HG03196 (cell line): ENCODE measurements around the gene FLT3.
"Not testable (repeated sequence)": the region's sequence is repeated elsewhere in the genome, so short reads cannot be mapped to it uniquely, and the experiment has no call there.

Experiments used
- ATAC-seq: cut with Tn5 transposase; IDR thresholded peaks from one replicate; pipeline ENCODE4 v1.9.1; 2021; ENCODE audit not compliant: unreplicated experiment

FLT3 gene

GRCh38 chr13:27975564-27976361 lies 124.6 kb downstream of the FLT3 start:
- ATAC-seq: no peak

DNA sequence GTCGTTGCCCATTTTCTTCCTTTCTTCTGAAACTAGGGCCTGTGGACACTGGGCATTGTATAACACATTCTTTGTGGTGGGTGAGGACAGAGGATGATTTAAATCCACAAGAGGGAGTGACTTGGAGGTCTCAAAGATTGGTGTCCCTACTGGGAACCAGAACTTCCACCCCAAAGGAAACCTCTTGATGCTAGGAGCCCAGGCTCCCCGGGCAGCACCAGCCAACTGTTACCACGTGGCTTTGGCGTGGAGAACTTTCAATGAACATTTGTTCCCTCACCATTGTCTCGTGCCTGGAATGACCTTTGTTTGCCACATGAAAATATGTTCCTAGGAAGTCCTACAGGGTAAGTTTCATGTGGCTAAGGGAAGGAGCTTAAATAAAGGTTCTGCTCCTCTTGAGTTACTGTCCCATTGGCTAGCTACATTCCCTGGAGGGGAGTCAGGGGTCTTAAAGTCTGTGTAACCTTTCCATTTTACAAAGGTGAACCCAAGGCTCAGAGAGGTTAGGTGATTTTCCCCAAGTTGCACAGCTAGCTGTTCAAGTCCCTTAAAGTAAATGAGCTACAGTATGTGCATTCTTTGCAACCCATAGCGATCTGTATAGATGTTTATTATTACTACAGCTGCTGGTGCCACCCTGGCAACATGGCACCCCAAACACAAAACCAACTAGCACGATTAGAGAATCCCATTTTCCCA lies 126.3 kb downstream of the FLT3 start:
- no peak for ATAC-seq

DNA sequence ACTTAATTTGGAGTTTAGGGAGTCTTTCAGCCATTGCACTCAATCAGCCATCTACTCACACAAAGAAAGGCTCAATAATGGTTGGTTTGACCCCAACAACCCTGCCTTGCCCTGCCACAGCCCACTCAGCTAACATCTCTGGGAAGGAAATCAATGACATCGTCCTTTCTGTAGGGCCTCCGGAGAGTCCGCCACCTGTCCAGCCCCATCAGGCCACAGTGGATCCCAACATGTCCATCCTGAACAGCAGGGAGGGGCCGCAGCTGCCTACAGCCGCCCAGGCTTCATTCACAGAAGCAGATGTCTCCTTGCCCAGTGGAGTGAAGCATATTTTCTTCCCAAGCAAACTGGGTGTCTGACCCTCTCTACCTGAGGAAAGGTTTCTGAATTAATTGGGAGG lies 127.1 kb downstream of the FLT3 start:
- ATAC-seq: no peak

DNA sequence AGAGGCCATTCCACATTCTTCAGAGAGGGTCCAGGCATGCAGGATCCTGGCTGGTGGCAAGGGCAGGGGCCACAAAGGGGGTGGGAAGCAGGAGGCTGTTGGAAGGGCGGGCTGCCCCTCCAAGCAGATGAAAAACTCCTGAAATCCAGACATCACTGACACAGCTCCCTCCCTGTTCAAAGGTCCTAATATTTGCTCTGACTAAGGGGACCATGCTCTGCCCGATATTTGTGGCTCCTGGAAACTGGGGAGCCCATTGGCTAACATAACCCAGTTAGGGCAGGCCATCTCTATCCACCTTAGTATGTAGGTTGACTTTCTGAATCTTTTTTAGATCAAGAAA lies 127.9 kb downstream of the FLT3 start:
- ATAC-seq: no peak

DNA sequence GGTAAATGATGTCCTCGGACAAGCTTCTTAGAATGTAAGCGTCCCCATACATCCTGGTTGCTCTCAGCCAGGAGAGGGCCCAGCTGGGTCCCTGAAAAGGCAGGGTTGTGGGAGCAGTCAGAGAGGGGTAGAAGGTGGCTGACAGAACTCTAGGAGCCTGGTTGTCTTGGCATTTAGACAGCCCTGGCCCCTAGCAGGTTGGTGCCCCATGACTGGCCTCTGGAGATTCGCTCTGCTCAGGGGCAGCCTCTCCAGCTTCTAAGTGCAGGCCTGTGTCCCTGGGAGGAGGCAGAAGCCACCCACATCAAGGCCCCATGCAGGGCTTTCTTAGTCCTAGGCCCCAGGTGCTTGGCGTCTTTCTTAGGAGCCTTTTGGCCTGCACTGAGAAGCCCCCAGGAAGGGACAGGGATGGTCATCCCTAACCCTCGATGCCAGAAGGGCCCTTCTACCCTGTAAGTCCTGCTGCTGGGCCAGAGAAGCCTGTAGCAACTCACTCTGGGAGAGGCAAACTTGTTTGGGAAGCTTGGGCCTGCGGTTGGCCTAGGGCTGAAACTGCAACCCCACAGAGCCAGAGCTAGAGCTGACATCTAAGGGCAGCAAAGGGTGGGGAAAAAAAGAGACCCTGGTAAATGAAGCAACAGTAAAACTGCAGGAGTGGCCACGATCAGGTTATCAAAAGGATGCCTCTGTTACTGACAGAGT lies 128.4 kb downstream of the FLT3 start:
- no peak for ATAC-seq

GRCh38 chr13:27971236-27971645 lies 129.1 kb downstream of the FLT3 start:
- no peak for ATAC-seq

GRCh38 chr13:27970382-27971235 lies 129.8 kb downstream of the FLT3 start:
- ATAC-seq: no peak

DNA sequence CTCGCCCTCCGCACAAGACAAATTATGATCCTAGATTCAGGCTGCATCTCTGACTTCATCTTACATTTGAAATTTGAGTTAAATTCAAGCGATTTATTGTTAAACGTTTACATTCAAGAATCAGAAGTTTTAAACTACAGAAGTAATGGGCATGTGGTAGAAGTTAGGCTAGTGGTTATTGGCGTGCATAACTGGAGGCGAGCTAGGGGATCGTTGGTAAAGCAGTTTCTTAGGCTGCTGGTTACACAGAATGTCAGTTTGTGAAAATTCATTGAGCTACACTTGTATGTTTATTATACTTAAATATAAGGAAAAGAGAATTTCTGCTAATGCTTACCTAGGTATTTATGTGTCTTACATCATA lies 130.5 kb downstream of the FLT3 start:
- no peak for ATAC-seq

DNA sequence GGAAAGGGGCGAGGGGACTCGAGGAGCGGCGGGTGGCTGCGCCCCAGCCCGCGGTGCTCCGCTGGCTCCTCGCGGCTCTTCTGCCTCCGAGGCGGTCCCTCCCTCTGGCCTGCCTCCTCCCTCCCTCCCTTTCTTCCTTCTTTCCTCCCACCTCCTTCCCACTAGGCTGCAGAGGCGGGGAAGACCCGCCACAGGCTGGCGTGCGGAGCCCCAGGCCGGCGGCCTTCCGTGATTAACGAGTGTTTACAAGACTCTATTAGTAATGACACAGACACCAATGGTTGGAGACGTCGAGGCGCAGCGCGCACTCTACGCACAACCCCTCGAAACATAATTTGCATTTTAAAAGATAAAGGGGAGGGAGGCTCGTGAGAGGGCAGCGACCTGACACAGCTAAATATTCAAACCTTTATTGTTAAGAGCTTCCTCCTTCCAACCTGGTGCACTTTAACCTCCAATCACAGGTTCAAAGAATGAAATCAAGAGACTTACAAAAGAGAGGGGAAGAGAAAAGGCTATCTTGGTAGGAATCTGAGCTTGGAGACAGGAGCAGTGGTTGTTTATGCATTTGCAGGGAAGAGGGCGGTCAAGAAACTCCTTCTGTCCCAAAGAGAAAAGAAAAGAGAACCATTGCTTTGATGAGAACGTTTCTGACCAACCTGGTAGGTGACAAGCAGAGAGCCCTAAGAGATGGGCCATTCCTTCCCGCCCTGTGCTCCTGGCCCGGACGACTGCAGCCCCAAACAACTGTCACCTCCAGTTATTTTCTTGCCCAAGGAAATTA lies 131.1 kb downstream of the FLT3 start, which contains the start of gene CDX2:
CDX2 (minus strand) TSS at position 234 of the 784 bp plus-strand sequence. CDS start 309 bp downstream, outside the sequence.
- ATAC-seq: no peak

DNA sequence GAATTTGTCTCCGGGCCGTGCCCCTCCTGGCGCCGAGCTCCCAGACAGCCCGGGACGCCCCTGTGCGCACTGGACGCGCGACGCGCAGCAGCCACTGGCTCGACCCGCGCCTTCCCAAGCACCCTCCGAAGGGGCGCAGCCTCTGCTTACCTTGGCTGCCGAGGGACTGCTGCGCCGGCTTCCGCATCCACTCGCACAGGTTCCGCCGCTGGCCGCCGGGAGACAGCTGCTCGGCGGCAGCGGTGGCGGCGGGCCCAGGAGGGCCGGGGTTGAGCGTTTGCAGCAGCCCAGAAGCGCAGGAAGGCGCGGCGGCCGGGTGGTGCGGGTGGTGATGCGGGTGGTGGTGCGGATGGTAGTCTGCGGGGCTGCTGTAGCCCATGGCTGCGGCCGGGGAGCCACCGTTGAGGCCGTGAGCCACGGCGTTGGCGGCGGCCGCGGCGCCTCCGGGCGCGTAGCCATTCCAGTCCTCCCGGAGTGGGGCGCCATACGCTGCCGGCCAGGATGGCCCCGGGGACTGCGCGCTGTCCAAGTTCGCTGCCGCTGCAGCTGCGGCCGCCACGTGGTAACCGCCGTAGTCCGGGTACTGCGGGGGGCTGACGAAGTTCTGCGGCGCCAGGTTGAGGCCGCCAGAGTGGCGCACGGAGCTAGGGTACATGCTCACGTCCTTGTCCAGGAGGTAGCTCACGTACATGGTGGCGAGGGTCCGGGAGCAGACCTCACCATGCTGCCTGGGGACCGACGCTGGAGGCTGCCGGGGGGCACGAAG lies 131.9 kb downstream of the FLT3 start:
- no peak for ATAC-seq

DNA sequence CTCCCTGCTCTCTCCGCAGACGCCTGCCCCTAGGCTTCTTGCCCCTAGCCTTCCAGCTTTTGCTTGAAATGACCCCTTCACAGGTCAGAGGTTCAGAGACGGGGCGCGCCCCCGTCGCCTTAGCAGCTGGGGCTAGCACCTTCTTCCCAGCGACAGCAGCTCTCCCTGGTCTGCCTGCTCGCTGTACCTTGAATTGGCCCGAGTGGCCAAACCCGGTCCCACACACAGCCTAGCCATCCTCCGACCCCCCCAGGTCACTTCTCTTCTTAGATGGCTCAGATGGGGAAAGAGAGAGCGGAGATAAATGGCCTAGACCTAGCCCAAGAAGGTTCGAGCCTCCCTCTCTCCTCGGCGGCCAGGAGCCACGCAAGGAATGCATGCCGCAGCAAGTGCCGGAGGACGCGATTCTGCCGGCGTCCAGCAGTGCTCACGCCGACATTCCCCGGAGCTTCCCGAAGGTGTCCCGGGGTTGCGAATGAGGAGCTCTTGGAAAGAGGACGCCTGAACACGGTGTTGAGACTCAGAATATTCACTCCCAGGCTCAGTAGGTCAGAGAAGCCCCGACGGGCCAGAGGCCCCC lies 132.6 kb downstream of the FLT3 start:
- ATAC-seq: no peak

DNA sequence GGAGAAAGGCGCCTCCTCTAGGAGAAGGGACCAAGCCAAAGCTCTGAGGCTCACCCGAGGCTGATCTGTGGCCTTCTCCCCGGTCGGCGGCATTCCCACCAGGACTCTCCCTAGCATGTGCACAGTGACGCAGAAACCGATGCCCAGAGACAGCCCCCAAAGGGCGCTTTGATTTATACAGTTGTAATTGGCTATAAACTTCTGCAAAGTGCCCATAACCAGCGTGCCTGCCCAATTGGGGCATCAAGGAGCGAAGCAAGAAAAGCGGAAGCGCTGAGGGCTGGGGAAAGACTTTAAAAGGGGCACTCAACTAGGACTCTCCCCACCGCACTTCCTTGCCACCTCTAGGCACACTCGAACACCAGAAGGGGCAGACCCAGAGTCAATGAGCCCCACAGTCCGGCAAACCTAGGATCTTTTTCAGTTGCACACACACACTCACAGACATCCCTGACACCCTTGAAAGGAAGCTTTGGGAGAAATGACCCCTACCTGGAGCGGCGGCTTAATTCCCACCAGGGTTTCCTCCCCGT lies 133.1 kb downstream of the FLT3 start:
- ATAC-seq: no peak

DNA sequence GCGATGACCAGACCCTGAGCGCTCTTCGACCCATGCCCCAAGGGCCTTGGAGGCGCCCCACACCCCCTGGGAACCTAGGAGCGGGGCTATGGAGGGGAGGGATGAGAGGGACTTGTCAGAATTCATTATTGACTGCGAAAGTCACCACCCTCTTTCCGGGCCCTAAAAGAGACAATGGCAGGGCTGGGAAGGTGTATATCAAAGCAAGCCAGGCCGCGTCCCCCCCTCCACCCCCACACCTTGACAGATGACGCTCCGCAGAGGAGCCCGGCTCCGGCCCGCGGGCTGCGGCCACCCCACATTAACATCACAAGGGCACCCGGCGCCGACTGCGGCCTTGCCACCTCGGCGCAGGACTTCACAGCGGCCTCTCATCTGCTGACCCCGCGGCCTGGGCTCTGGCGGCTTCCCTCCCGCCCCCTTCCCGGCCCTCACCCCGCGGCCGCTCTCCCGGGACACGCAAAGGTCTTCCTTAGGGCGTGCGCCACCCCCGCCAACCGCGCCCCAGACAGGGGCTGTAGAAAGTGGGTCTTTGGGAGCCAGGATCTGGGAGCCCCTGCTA lies 133.7 kb downstream of the FLT3 start:
- ATAC-seq: no peak

DNA sequence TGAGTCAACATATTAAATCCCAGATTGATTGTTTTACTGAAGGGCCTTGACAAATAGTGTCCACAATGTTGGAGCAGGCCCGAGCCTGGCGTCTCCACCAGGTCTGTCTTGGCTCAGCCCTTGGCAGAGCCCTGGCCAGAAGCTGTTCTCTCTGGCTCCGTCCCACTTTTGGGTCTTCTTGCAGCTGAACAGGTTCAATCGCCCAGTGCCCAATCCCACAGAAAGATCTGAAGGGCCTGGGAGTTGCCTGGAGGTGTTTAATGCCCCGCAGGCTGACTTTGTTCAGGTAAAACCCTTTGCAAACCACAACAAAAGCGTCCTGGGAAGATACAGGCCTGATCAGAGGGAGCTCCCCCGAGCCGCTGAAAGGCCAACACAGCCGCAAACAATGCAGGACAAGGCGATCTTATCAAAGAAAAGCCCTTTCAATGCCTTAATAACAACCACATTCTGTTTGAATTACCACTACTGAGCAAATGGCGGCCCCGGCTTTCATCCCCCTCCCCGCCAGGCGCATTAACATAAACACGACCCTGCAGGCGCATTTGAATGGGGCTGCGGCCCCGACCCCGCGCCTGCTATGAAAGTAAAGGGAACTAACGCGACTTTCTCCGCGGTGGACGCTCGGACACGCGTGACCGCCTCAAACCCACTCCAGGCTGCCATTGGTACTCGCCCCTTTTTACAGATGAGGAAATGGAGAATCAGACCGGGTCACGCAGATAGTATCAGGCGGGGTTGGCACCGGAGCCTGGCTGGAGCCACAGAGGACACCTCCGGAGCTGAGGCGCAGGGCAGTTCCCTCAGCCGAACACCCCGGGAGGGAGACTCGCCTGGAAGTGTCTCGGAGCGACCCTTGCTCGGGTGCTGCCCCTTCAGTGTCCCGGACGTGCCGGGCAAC lies 134.4 kb downstream of the FLT3 start:
- ATAC-seq: no peak

DNA sequence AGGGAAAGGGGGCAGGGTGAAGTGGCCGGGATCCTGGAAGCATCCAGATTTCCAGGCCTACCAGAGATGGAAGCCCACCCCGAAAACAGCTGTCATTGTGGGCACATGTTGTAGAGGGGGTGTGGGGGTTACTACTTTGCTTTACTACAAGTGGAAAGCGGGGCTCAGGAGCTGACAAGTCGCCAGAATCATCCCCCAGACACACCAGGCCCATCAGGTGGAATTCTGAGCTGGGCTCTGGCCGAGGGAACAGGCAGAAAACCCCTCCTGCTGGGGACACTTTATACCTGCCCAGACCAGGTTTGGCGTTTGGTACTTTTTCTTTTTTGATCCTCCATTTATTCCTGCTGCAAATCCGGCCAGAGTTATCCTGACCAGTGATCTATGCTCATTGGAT lies 135.0 kb downstream of the FLT3 start:
- no peak for ATAC-seq

- no peak for ATAC-seq
These were observed 135.5 kb downstream of the FLT3 start for GRCh38 chr13:27964741-27965323.

DNA sequence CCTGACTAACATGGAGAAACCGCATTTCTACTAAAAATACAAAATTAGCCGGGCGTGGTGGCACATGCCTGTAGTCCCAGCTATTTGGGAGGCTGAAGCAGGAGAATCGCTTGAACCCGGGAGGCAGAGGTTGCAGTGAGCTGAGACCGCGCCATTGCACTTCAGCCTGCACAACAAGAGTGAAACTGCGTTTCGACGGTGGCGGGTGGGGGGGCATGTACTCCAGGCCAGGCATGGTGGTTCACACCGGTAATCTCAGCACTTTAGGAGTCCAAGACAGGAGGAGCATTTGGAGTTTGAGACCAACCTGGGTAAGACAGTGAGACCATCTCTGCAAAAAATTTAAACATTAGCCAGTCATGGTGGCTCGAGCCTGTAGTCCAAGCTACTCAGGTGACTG lies 136.2 kb downstream of the FLT3 start:
- not testable (repeated sequence) for ATAC-seq
